H1 (cell line): ENCODE results near the gene LVRN.

Experiments
- BRCA1 ChIP-seq: IDR thresholded peaks from 2 replicates; pipeline ENCODE4 v1.6.1; 2012; ENCODE audit warnings: low read depth, low read length, improper control_type of control experiment
- EZH2 ChIP-seq: fragments of 200-600 bp; sonication (generic); IDR thresholded peaks from 2 replicates; pipeline ENCODE4 v1.7.1; 2012; ENCODE audit warnings: low read depth, mild to moderate bottlenecking, moderate library complexity, low read length, inconsistent platforms; ENCODE audit not compliant: severe bottlenecking
- JUND ChIP-seq: IDR thresholded peaks from 2 replicates; pipeline ENCODE4 v1.6.1; 2011; ENCODE audit warnings: mild to moderate bottlenecking, improper control_type of control experiment, low read length
- TF ChIP-seq, protein P1 (sequence below): IDR thresholded peaks from 2 replicates; pipeline ENCODE4 v1.6.1; 2011; ENCODE audit warnings: low read depth, mild to moderate bottlenecking, low read length; ENCODE audit not compliant: insufficient read depth

DNA sequence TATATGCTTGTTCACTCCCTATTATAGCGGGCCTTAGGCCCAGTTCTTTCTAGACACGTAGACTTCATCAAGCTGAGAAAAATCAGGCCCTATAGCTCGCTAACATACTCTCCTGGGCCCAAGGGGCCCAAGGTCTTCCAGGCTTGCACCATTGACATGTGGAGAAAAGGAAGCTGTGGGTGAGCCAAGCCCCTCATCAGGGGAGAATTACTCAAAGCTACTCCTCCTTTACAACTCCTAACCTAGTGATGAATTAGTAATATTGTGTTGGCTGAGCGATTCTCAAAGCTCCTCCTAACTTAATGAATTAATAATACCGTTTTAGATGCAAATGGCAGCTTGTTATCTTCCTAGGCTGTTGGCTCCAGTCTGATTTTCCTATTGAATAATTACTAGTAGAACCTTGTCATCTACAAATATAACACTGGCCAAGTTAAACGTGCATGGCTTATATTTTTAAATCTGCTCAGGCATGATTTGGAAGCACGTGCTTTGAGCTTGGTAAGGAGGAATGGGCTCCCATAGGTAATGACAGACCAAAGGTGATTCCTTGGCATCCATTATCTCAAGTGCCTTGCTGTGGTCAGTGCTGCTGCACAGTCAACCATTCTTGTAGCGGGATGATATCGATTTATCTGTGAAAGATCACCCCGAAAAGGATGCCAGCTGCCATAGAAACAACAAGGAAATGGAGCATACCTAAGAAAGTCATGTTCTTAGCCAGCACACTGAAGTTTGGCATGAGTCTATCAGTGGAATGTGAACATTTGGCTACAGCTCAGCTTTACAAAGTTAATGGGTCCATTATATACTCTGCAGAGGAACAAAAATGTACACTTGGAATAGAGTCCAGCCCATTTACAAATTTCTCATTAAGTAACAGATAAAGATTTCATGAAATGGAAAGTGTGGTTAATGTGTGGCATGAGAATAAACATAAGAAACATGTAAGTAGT lies 23.8 kb downstream of the LVRN start:
- TF ChIP-seq JUND (no peak), EZH2 (no peak), BRCA1 (no peak)
- TF ChIP-seq, protein P1, sequence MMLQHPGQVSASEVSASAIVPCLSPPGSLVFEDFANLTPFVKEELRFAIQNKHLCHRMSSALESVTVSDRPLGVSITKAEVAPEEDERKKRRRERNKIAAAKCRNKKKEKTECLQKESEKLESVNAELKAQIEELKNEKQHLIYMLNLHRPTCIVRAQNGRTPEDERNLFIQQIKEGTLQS: no peak
